Fibroblast of lung (primary cell): ENCODE results near the gene BZW2.

Experiments
- EZH2 ChIP-seq: IDR thresholded peaks from 2 replicates; pipeline ENCODE4 v1.5.1; 2012; ENCODE audit warnings: low read length, control low read depth, mild to moderate bottlenecking; ENCODE audit errors: missing control alignments
- TF ChIP-seq, protein P1 (sequence below), 2 donors: IDR thresholded peaks in 1 of 2; conservative IDR thresholded peaks in 1 of 2; 1 replicate in 1 of 2; 2 replicates in 1 of 2; pipeline ENCODE4 v1.5.1; 2011 to 2012; ENCODE audit warnings: low read length in 2 of 2, control low read depth in 1 of 2, inconsistent platforms in 1 of 2, low read depth in 1 of 2, mild to moderate bottlenecking in 1 of 2

DNA sequence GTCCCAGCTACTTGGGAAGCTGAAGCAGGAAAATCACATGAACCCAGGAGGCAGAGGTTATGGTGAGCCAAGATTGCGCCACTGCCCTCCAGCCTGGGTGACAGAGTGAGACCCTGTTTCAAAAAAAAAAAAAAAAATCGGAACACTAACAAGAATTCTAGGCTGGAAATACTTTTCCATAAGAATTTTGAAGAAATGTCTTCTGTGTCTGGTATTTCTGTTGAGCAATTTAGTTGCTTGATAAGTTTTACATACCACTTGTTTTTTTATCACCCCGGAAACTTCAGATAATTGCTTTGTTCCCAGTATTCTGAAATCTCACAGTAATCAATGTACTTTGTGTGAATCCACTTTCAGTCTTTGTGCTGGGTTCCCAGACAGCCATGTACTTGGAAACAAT is 25.8 kb downstream of the BZW2 start:
- TF ChIP-seq EZH2 = no peak
- TF ChIP-seq, protein P1, sequence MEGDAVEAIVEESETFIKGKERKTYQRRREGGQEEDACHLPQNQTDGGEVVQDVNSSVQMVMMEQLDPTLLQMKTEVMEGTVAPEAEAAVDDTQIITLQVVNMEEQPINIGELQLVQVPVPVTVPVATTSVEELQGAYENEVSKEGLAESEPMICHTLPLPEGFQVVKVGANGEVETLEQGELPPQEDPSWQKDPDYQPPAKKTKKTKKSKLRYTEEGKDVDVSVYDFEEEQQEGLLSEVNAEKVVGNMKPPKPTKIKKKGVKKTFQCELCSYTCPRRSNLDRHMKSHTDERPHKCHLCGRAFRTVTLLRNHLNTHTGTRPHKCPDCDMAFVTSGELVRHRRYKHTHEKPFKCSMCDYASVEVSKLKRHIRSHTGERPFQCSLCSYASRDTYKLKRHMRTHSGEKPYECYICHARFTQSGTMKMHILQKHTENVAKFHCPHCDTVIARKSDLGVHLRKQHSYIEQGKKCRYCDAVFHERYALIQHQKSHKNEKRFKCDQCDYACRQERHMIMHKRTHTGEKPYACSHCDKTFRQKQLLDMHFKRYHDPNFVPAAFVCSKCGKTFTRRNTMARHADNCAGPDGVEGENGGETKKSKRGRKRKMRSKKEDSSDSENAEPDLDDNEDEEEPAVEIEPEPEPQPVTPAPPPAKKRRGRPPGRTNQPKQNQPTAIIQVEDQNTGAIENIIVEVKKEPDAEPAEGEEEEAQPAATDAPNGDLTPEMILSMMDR (conservative IDR thresholded peaks at IDR 0.05 in 1 of 2, IDR thresholded peaks at IDR 0.05 in 1 of 2; ENCODE audit: low read depth in 1 of 2, low read length in 2 of 2) = no peak
